Esophagus mucosa (tissue), 1 donor: ENCODE measurements around the gene NPLOC4. TPM values are rescaled to one million over a fixed set of nuclear protein-coding genes. Genes with fewer than 3 reads are reported as not detected.

ENCODE experiments used
- total RNA-seq: library from RNA; stranded (reverse); gene quantifications from one replicate; pipeline ENCODE4 v1.2.4, GENCODE V29; 2023
- donor health status: DM: yes; HTN: yes; CAD: no.

Gene NPLOC4
- total RNA-seq, 1 donor from 2014 or later, result 92.8 TPM

Other genes with a start within 250 kb of the NPLOC4 start
- gene BAHCC1, start 241.7 kb downstream of the NPLOC4 start, total RNA-seq, result 4.2 TPM
- gene ACTG1, start 124.3 kb downstream of the NPLOC4 start, total RNA-seq, result 4,027 TPM
- gene FSCN2, start 108.7 kb downstream of the NPLOC4 start, total RNA-seq, result 0.76 TPM
- gene FAAP100, start 84.8 kb downstream of the NPLOC4 start, total RNA-seq, result 16.3 TPM
- gene TSPAN10, start 84 bp upstream of the NPLOC4 start, total RNA-seq, result 2.2 TPM
- not detected for gene PDE6G, start 19.4 kb upstream of the NPLOC4 start, total RNA-seq
- 22.4 TPM for gene OXLD1, start 29.5 kb upstream of the NPLOC4 start, total RNA-seq
- gene CCDC137, start 29.6 kb upstream of the NPLOC4 start, total RNA-seq, result 21.4 TPM
- 24.3 TPM for gene ARL16, start 46.7 kb upstream of the NPLOC4 start, total RNA-seq
- gene HGS, start 46.9 kb upstream of the NPLOC4 start, total RNA-seq, result 62.5 TPM
- gene MRPL12, start 66.3 kb upstream of the NPLOC4 start, total RNA-seq, result 89.5 TPM
- 37.2 TPM for gene SLC25A10, start 75.2 kb upstream of the NPLOC4 start, total RNA-seq
- 0.08 TPM for gene GCGR, start 167.0 kb upstream of the NPLOC4 start, total RNA-seq
- gene MCRIP1, start 196.2 kb upstream of the NPLOC4 start, total RNA-seq, result 18.7 TPM
- 0.24 TPM for gene PPP1R27, start 197.9 kb upstream of the NPLOC4 start, total RNA-seq
- gene P4HB, start 223.4 kb upstream of the NPLOC4 start, total RNA-seq, result 812 TPM
- 300 TPM for gene ARHGDIA, start 234.2 kb upstream of the NPLOC4 start, total RNA-seq